Sigmoid colon (tissue), 7 donors: ENCODE results near the gene MAPT. TPM values are rescaled to one million over a fixed set of nuclear protein-coding genes. Genes with fewer than 3 reads are reported as not detected.

Source experiments
- DNase-seq: peaks from one replicate; pipeline ENCODE4 v3.0.0-alpha.2; 2019
- H3K27ac ChIP-seq, 4 donors: fragments of 200-600 bp; sonication (generic); one replicate each; pipeline ENCODE4 v1.5.1; 2016 to 2019; ENCODE audit warnings: mild to moderate bottlenecking in 1 of 4
- H3K27me3 ChIP-seq, 3 donors: fragments of 200-600 bp; sonication (generic); one replicate each; pipeline ENCODE4 v1.5.1; 2019; ENCODE audit warnings: mild to moderate bottlenecking in 1 of 3
- H3K36me3 ChIP-seq, 4 donors: fragments of 200-600 bp; sonication (generic); one replicate each; pipeline ENCODE4 v1.5.1; 2016 to 2019
- H3K4me1 ChIP-seq, 4 donors: fragments of 200-600 bp; sonication (generic); one replicate each; pipeline ENCODE4 v1.5.1; 2017 to 2019
- H3K4me3 ChIP-seq, 4 donors: fragments of 200-600 bp; sonication (generic); one replicate each; pipeline ENCODE4 v1.5.1; 2017 to 2019; ENCODE audit warnings: mild to moderate bottlenecking in 2 of 4, moderate library complexity in 1 of 4
- H3K9me3 ChIP-seq, 4 donors: fragments of 200-600 bp in 3 of 4; sonication (generic) in 3 of 4; one replicate each; pipeline versions ENCODE4 v1.5.1 to v1.6.1; 2013 to 2019
- CTCF ChIP-seq, 4 experiments: fragments of 450-650 bp in 3 of 4; fragments of 200-600 bp in 1 of 4; IDR thresholded peaks; one replicate each; pipeline ENCODE4 v1.5.1; 2016 to 2019; ENCODE audit warnings: antibody characterized with exemption in 4 of 4, mild to moderate bottlenecking in 3 of 4, moderate library complexity in 2 of 4
- EP300 ChIP-seq, 4 donors: sonication (generic); formaldehyde crosslinking; IDR thresholded peaks; one replicate each; pipeline ENCODE4 v1.6.1; 2017; ENCODE audit warnings: antibody characterized with exemption in 4 of 4
- POLR2A ChIP-seq, 2 donors: fragments of 450-650 bp; IDR thresholded peaks; one replicate each; pipeline ENCODE4 v1.6.1; 2016; ENCODE audit warnings: antibody characterized with exemption in 2 of 2, mild to moderate bottlenecking in 2 of 2, moderate library complexity in 2 of 2
- POLR2AphosphoS5 ChIP-seq, 4 donors: sonication (generic); formaldehyde crosslinking; IDR thresholded peaks; one replicate each; pipeline ENCODE4 v1.6.1; 2017; ENCODE audit warnings: antibody characterized with exemption in 4 of 4
- WGBS, 2 donors: extraction: QIAGEN DNeasy Blood & Tissue Kit; methylation state at CpG; one replicate each; pipeline ENCODE4 v1.1.7; 2013; 5-methylcytosine and 5-hydroxymethylcytosine counted together
- intact Hi-C: fragments of 100-400 bp; cut with DNase I; formaldehyde crosslinking; loops from one replicate; pipeline ENCODE4 v1.15.1; 2023
- polyA plus RNA-seq, 3 donors: library from polyadenylated mRNA; stranded (reverse); fragments of 200-250 nt; gene quantifications; one replicate each; pipeline ENCODE4 v1.2.3, GENCODE V29; 2013
- total RNA-seq, 4 donors: library from RNA; depleted of rRNA; stranded (reverse); fragments of >200 nt; gene quantifications; one replicate each; pipeline ENCODE4 v1.1.0, GENCODE V29; 2016
- donor health status: healthy with polysubstance abuse.
- donor health status: Bipolar disorder and iron deficiency.
- donor health status: healthy.

Gene MAPT
- total and polyA plus RNA-seq, 7 donors = 0.60 to 20.5 (median 10.9) TPM; not detected in 1

- no peak for DNase-seq
- Histone ChIP-seq H3K4me3 (no peak overlapping the region), H3K27ac (no peak overlapping the region), H3K36me3 (no peaks in the 10 kb centered on the region), H3K27me3 (peaks cover 12 to 30% (median 26%) of the 10 kb centered on the region in 3 donors), H3K9me3 (no peaks in the 10 kb centered on the region), H3K4me1 (peaks cover 0 to 27% (median 23%) of the 10 kb centered on the region in 4 donors)
- TF ChIP-seq POLR2AphosphoS5 (IDR thresholded peaks at IDR 0.05) = no peak
- no peak for TF ChIP-seq POLR2A (IDR thresholded peaks at IDR 0.05)
- TF ChIP-seq CTCF (IDR thresholded peaks at IDR 0.05) = no peak
- TF ChIP-seq EP300 (IDR thresholded peaks at IDR 0.05) = no peak
- WGBS, 2 donors = 67 to 69% methylated on average over 2 of the region's 2 CpGs
- intact Hi-C loops = no loop called here
These were observed 5.8 kb downstream of the MAPT start for GRCh38 chr17:45900136-45900535.

- Histone ChIP-seq H3K27me3 (peaks cover 10 to 23% (median 18%) of the 10 kb centered on the region in 3 donors), H3K4me3 (no peak overlapping the region), H3K27ac (no peak overlapping the region), H3K9me3 (no peaks in the 10 kb centered on the region), H3K4me1 (peaks cover 0 to 20% (median 16%) of the 10 kb centered on the region in 4 donors), H3K36me3 (no peaks in the 10 kb centered on the region)
- intact Hi-C loops = no loop called here
- WGBS, 2 donors = 87 to 91% methylated on average over 13 of the region's 13 CpGs
- TF ChIP-seq CTCF (IDR thresholded peaks at IDR 0.05) (no peak), EP300 (IDR thresholded peaks at IDR 0.05) (no peak)
- no peak for DNase-seq
These were observed 6.5 kb downstream of the MAPT start for GRCh38 chr17:45900723-45901415.

- no peak for DNase-seq
- H3K27me3 ChIP-seq = peaks cover 0 to 3% (median 0%) of the 10 kb centered on the region in 3 donors
- TF ChIP-seq POLR2A (IDR thresholded peaks at IDR 0.05) (no peak), CTCF (IDR thresholded peaks at IDR 0.05) (no peak), EP300 (IDR thresholded peaks at IDR 0.05) (no peak), POLR2AphosphoS5 (IDR thresholded peaks at IDR 0.05) (no peak)
- 14 to 53% methylated on average over 7 of the region's 7 CpGs for WGBS, 2 donors
- no peaks in the 10 kb centered on the region for H3K36me3 ChIP-seq
- no peaks in the 10 kb centered on the region for H3K4me1 ChIP-seq
- H3K27ac ChIP-seq = no peak overlapping the region
- no peak overlapping the region for H3K4me3 ChIP-seq
- intact Hi-C loops = no loop called here
- no peaks in the 10 kb centered on the region for H3K9me3 ChIP-seq
These were observed 8.6 kb downstream of the MAPT start for GRCh38 chr17:45902892-45903346.

- H3K4me1 ChIP-seq = no peaks in the 10 kb centered on the region
- TF ChIP-seq CTCF (IDR thresholded peaks at IDR 0.05) (no peak), EP300 (IDR thresholded peaks at IDR 0.05) (no peak), POLR2AphosphoS5 (IDR thresholded peaks at IDR 0.05) (no peak), POLR2A (IDR thresholded peaks at IDR 0.05) (no peak)
- intact Hi-C loops = no loop called here
- no peaks in the 10 kb centered on the region for H3K27me3 ChIP-seq
- H3K4me3 ChIP-seq = no peak overlapping the region
- no peak overlapping the region for H3K27ac ChIP-seq
- no peak for DNase-seq
- H3K9me3 ChIP-seq = no peaks in the 10 kb centered on the region
- no peaks in the 10 kb centered on the region for H3K36me3 ChIP-seq
- 54 to 74% methylated on average over 6 of the region's 6 CpGs for WGBS, 2 donors
These were observed 10.5 kb downstream of the MAPT start for GRCh38 chr17:45904866-45905265.

- H3K27me3 ChIP-seq = no peaks in the 10 kb centered on the region
- intact Hi-C loops = no loop called here
- no peaks in the 10 kb centered on the region for H3K4me1 ChIP-seq
- no peak overlapping the region for H3K4me3 ChIP-seq
- WGBS, 2 donors = 39 to 49% methylated on average over 4 of the region's 4 CpGs
- no peaks in the 10 kb centered on the region for H3K36me3 ChIP-seq
- H3K9me3 ChIP-seq = no peaks in the 10 kb centered on the region
- no peak overlapping the region for H3K27ac ChIP-seq
- TF ChIP-seq POLR2A (IDR thresholded peaks at IDR 0.05) = no peak
- no peak for TF ChIP-seq EP300 (IDR thresholded peaks at IDR 0.05)
- no peak for TF ChIP-seq POLR2AphosphoS5 (IDR thresholded peaks at IDR 0.05)
- no peak for TF ChIP-seq CTCF (IDR thresholded peaks at IDR 0.05)
- no peak for DNase-seq
These were observed 11.5 kb downstream of the MAPT start for GRCh38 chr17:45905814-45906213.
